Osteoblast (primary cell): ENCODE results near the gene IFIT5. TPM values are rescaled to one million over a fixed set of nuclear protein-coding genes. Genes with fewer than 3 reads are reported as not detected.
"Not testable (repeated sequence)": the region's sequence is repeated elsewhere in the genome, so short reads cannot be mapped to it uniquely, and the experiment has no call there.

Experiments
- DNase-seq: peaks from one replicate; pipeline ENCODE4 v3.0.0; 2011; ENCODE audit warnings: low spot score, mixed read lengths; ENCODE audit not compliant: insufficient read length; ENCODE audit errors: missing footprints
- H2AFZ ChIP-seq: 2 replicates; pipeline ENCODE4 v1.6.0; 2011; ENCODE audit warnings: mild to moderate bottlenecking, low read length
- H3K27ac ChIP-seq: 2 replicates; pipeline ENCODE4 v1.5.1; 2011; ENCODE audit warnings: mild to moderate bottlenecking, low read depth, low read length, moderate library complexity
- H3K27me3 ChIP-seq: 2 replicates; pipeline ENCODE4 v1.6.0; 2012; ENCODE audit warnings: mild to moderate bottlenecking, control low read depth, inconsistent platforms, low read length, moderate library complexity; ENCODE audit not compliant: insufficient read depth
- H3K36me3 ChIP-seq: 2 replicates; pipeline ENCODE4 v1.5.1; 2011; ENCODE audit warnings: mild to moderate bottlenecking, low read length, control low read depth, moderate library complexity; ENCODE audit not compliant: insufficient read depth
- H3K4me1 ChIP-seq: 2 replicates; pipeline ENCODE4 v1.5.1; 2011; ENCODE audit warnings: mild to moderate bottlenecking, low read length, control low read depth, moderate library complexity; ENCODE audit not compliant: insufficient read depth
- H3K4me2 ChIP-seq: 2 replicates; pipeline ENCODE4 v1.6.0; 2011; ENCODE audit warnings: mild to moderate bottlenecking, low read length; ENCODE audit not compliant: insufficient read depth
- H3K4me3 ChIP-seq: fragments of 200-600 bp; sonication (generic); 3 replicates; pipeline ENCODE4 v1.5.1; 2012; ENCODE audit warnings: mild to moderate bottlenecking, low read length, inconsistent platforms; ENCODE audit not compliant: insufficient read depth
- H3K79me2 ChIP-seq: 2 replicates; pipeline ENCODE4 v1.6.0; 2012; ENCODE audit warnings: mild to moderate bottlenecking, low read length, control low read depth, inconsistent platforms; ENCODE audit not compliant: insufficient read depth
- H3K9me3 ChIP-seq: 2 replicates; pipeline ENCODE4 v1.5.1; 2011; ENCODE audit warnings: low read depth, low read length, control low read depth
- H4K20me1 ChIP-seq: 2 replicates; pipeline ENCODE4 v1.6.0; 2012; ENCODE audit warnings: mild to moderate bottlenecking, low read length, control low read depth; ENCODE audit not compliant: insufficient read depth
- total RNA-seq: library from RNA; depleted of rRNA; stranded (reverse); fragments of >200 nt; gene quantifications from 2 replicates; pipeline ENCODE4 v1.2.3, GENCODE V29; 2012
- TF ChIP-seq, protein P1 (sequence below): IDR thresholded peaks from 2 replicates; pipeline ENCODE4 v1.5.1; 2011; ENCODE audit warnings: mild to moderate bottlenecking, low read depth, low read length, moderate library complexity; ENCODE audit errors: extremely low read depth

Gene IFIT5
- total RNA-seq, 1 donor, result 39.1 TPM

DNA sequence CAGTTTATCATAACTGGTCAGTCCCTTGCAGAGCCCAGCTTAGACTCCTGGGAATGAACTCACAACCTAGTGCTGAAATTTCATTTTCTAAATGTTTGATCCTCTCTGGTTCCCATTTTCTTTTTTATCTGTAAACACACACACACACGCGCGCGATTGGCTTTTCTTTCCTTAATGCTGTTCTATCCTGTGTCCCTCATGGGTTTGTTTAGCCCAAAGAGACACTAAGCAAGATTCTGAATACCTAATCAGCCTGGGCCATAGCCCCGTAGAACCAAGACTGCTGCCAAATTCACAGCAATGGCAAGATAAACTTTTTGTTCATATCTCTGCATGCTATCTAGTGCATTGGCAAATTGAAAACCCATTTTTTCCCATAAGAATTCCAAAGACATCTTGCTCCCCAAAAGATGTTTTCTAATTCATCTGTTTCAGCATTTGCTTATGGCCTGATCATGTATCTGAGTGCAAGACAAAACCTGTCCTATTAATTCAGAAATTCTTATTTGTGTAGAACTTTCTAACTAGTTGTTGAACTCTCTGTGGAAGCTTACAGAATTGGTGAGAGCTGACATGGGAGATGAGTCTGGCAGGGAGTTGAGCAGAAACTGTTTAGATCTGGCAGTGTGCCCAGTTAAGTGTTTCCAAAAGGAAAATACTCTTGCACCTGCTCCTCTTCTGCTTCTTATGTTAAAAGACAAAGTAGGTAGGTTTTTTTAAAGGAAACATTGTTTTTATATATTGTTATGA lies 23.7 kb upstream of the IFIT5 start:
- Histone ChIP-seq H3K9me3 (no peaks in the 10 kb centered on the region), H3K27ac (no peak overlapping the region), H3K36me3 (no peaks in the 10 kb centered on the region), H3K27me3 (no peaks in the 10 kb centered on the region), H3K79me2 (peaks cover 8% of the 10 kb centered on the region), H2AFZ (no peak overlapping the region), H3K4me1 (peaks cover 19% of the 10 kb centered on the region), H3K4me2 (no peak overlapping the region), H4K20me1 (no peaks in the 10 kb centered on the region), H3K4me3 (no peak overlapping the region)
- TF ChIP-seq, protein P1, sequence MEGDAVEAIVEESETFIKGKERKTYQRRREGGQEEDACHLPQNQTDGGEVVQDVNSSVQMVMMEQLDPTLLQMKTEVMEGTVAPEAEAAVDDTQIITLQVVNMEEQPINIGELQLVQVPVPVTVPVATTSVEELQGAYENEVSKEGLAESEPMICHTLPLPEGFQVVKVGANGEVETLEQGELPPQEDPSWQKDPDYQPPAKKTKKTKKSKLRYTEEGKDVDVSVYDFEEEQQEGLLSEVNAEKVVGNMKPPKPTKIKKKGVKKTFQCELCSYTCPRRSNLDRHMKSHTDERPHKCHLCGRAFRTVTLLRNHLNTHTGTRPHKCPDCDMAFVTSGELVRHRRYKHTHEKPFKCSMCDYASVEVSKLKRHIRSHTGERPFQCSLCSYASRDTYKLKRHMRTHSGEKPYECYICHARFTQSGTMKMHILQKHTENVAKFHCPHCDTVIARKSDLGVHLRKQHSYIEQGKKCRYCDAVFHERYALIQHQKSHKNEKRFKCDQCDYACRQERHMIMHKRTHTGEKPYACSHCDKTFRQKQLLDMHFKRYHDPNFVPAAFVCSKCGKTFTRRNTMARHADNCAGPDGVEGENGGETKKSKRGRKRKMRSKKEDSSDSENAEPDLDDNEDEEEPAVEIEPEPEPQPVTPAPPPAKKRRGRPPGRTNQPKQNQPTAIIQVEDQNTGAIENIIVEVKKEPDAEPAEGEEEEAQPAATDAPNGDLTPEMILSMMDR, result no peak
- DNase-seq, result no peak

DNA sequence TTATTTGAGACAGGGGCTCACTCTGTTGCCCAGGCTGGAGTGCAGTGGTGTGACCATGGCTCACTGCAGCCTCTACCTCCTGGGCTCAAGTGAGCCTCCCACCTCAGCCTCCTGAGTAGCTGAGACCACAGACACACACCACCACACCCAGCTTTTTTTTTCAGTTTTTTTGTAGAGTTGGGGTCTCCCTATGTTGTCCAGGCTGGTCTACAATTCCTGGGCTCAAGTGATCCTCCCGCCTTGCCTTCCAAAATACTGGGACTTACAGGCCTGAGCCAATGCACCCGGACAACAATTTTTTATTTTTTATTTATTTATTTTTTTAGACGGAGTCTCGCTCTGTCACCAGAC lies 23.2 kb upstream of the IFIT5 start:
- H3K36me3 ChIP-seq, DNase-seq, H3K4me3 ChIP-seq, H2AFZ ChIP-seq, H3K27ac ChIP-seq, H4K20me1 ChIP-seq, H3K9me3 ChIP-seq, H3K79me2 ChIP-seq, H3K27me3 ChIP-seq, H3K4me2 ChIP-seq: not testable (repeated sequence)
- H3K4me1 ChIP-seq, result peaks cover 19% of the 10 kb centered on the region

DNA sequence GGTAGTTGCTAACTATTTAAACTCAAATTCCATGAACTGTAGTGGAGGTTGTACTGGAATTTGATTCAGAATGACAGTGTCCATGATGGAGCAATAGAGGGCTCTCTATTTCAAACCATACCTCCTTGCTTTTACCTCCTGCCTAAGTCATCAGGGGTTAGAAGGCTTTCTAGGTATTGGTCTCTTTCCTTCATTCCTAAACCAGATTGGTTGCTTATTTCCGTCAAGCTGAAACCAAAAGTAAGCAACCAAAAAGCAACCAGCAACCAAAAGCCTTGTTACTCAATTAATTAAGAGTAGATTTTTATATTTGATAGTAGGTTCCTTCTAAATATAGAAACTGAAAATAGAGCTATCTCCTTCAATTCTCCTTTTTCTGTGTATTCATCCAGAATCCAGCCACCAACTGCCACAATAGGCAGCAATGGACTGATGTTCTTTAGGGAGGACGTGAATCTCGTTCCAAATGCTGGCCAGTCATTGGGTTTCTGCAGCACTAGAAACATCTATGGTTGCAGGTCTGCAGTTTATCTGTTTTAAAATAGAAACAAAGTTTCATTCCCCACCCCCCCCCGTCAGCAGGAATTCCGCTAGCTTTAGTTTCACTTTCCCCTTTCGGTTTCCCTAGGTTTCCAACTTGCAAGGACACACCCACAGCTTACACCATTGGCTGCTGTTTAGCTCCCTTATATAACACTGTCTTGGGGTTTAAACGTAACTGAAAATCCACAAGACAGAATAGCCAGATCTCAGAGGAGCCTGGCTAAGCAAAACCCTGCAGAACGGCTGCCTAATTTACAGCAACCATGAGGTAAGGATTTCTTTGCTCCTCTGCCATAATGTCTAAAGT lies 22.2 kb upstream of the IFIT5 start, which contains the start of gene IFIT1:
IFIT1 (plus strand) TSS at position 717 of the 850 bp plus-strand sequence; CDS start at position 807, 90 bp downstream.
- Histone ChIP-seq H3K27ac (peak within 1 kb of the TSS; percentile 74), H3K27me3 (no peaks in the 10 kb centered on the region), H2AFZ (peak within 1 kb of the TSS; percentile 94), H3K4me3 (peak within 1 kb of the TSS; percentile 76), H3K36me3 (no peaks in the 10 kb centered on the region), H3K4me1 (peaks cover 19% of the 10 kb centered on the region), H3K79me2 (peaks cover 8% of the 10 kb centered on the region), H3K4me2 (peak within 1 kb of the TSS; percentile 89), H3K9me3 (no peaks in the 10 kb centered on the region), H4K20me1 (no peaks in the 10 kb centered on the region)
- TF ChIP-seq, protein P1, result no peak
- DNase-seq, result peak; percentile 61

DNA sequence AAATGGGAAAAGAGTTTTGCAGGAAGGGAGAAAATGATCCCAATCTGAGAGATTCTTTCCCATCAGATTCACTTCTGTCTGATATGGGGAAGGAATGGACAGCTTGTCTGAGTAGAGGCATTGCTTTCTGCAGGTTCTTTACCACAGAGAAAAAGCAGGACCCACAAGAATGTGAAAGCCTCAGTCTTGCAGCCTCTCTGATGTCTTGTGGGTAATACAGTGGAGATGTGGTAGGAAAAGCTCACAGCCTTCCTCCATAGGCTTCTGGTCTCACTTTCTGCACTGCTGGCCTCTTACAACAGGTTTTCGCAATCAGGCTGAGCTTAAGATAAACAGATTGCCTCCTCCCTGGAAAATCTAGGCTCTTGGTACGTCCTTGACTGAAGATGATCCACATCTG lies 21.4 kb upstream of the IFIT5 start:
- H3K27ac ChIP-seq, result peak overlapping the region; percentile 74
- TF ChIP-seq, protein P1, result no peak

More for the DNA sequence above, 21.4 kb upstream of the IFIT5 start:
- peak overlapping the region; percentile 76 for H3K4me3 ChIP-seq
- peak overlapping the region; percentile 94 for H2AFZ ChIP-seq
- DNase-seq, result peak; percentile 35
- no peaks in the 10 kb centered on the region for H3K36me3 ChIP-seq
- H3K9me3 ChIP-seq, result no peaks in the 10 kb centered on the region
- H3K4me2 ChIP-seq, result peak overlapping the region; percentile 89
- H4K20me1 ChIP-seq, result no peaks in the 10 kb centered on the region
- H3K4me1 ChIP-seq, result peaks cover 19% of the 10 kb centered on the region
- peaks cover 8% of the 10 kb centered on the region for H3K79me2 ChIP-seq
- H3K27me3 ChIP-seq, result no peaks in the 10 kb centered on the region
